SK-N-SH treated with all-trans-retinoic acid at 6 μM for 48 hours (cell line): Measurements from ENCODE around the gene FNDC3B.

Experiments
- ATAC-seq: fragments of 200-7000 bp; cut with Tn5 transposase; 3 replicates; pipeline ENCODE4 v1.9.1; 2020; ENCODE audit warnings: mild to moderate bottlenecking, moderate library complexity
- ARNTL ChIP-seq: fragments of 450-650 bp; formaldehyde crosslinking; IDR thresholded peaks from 2 replicates; pipeline ENCODE4 v1.5.0; 2020; ENCODE audit warnings: low read depth, mild to moderate bottlenecking, moderate library complexity, borderline replicate concordance
- BACH2 ChIP-seq: fragments of 250-450 bp; sonication (Bioruptor Pico); IDR thresholded peaks from 2 replicates; pipeline ENCODE4 v1.9.0; 2021; ENCODE audit warnings: mild to moderate bottlenecking, borderline replicate concordance
- CSDC2 ChIP-seq: fragments of 250-450 bp; sonication (Bioruptor Pico); IDR thresholded peaks from 2 replicates; pipeline ENCODE4 v1.5.0; 2020; ENCODE audit warnings: mild to moderate bottlenecking, moderate library complexity
- GLIS3 ChIP-seq: fragments of 250-450 bp; sonication (Bioruptor Pico); IDR thresholded peaks from 2 replicates; pipeline ENCODE4 v1.5.0; 2020; ENCODE audit warnings: mild to moderate bottlenecking, moderate library complexity
- ISL1 ChIP-seq: fragments of 250-450 bp; sonication (Bioruptor Pico); IDR thresholded peaks from 2 replicates; pipeline ENCODE4 v2.1.2; 2022; ENCODE audit warnings: mild to moderate bottlenecking, moderate library complexity
- OSR1 ChIP-seq: fragments of 250-450 bp; sonication (Bioruptor Pico); IDR thresholded peaks from 2 replicates; pipeline ENCODE4 v1.8.0; 2022; ENCODE audit warnings: moderate library complexity, mild to moderate bottlenecking, inconsistent platforms
- PPARA ChIP-seq: fragments of 250-450 bp; sonication (Bioruptor Pico); IDR thresholded peaks from 2 replicates; pipeline ENCODE4 v1.5.0; 2020; ENCODE audit warnings: mild to moderate bottlenecking, borderline replicate concordance
- RARB ChIP-seq: fragments of 250-450 bp; sonication (Bioruptor Pico); IDR thresholded peaks from 2 replicates; pipeline ENCODE4 v1.8.0; 2021; ENCODE audit warnings: mild to moderate bottlenecking, moderate library complexity
- SNAI2 ChIP-seq: fragments of 250-450 bp; sonication (Bioruptor Pico); IDR thresholded peaks from 2 replicates; pipeline ENCODE4 v1.5.0; 2020; ENCODE audit warnings: mild to moderate bottlenecking, moderate library complexity
- TCF4 ChIP-seq: fragments of 250-450 bp; sonication (Bioruptor Pico); IDR thresholded peaks from 2 replicates; pipeline ENCODE4 v1.8.0; 2021; ENCODE audit warnings: mild to moderate bottlenecking, moderate library complexity, borderline replicate concordance
- TOX ChIP-seq: fragments of 250-450 bp; sonication (Bioruptor Pico); IDR thresholded peaks from 2 replicates; pipeline ENCODE4 v1.8.0; 2021; ENCODE audit warnings: mild to moderate bottlenecking, moderate library complexity, borderline replicate concordance
- ZC3H10 ChIP-seq: fragments of 250-450 bp; sonication (Bioruptor Pico); IDR thresholded peaks from 2 replicates; pipeline ENCODE4 v1.5.1; 2021; ENCODE audit warnings: mild to moderate bottlenecking, moderate library complexity
- ZFP3 ChIP-seq: fragments of 250-450 bp; sonication (Bioruptor Pico); IDR thresholded peaks from 2 replicates; pipeline ENCODE4 v1.5.0; 2020; ENCODE audit warnings: mild to moderate bottlenecking, moderate library complexity
- ZFP30 ChIP-seq: fragments of 450-650 bp; formaldehyde crosslinking; IDR thresholded peaks from 2 replicates; pipeline ENCODE4 v1.5.0; 2022; ENCODE audit warnings: mild to moderate bottlenecking, moderate library complexity
- ZNF70 ChIP-seq: fragments of 450-650 bp; formaldehyde crosslinking; IDR thresholded peaks from 2 replicates; pipeline ENCODE4 v1.5.0; 2020; ENCODE audit warnings: mild to moderate bottlenecking, moderate library complexity
- ZNF8 ChIP-seq: fragments of 450-650 bp; formaldehyde crosslinking; IDR thresholded peaks from 2 replicates; pipeline ENCODE4 v1.5.0; 2020; ENCODE audit warnings: mild to moderate bottlenecking, moderate library complexity
- TF ChIP-seq, protein P1 (sequence below): fragments of 250-450 bp; sonication (Bioruptor Pico); IDR thresholded peaks from 2 replicates; pipeline ENCODE4 v1.8.0; 2020; ENCODE audit warnings: mild to moderate bottlenecking, moderate library complexity, borderline replicate concordance
- TF ChIP-seq, protein P2 (sequence below): fragments of 250-450 bp; sonication (Bioruptor Pico); IDR thresholded peaks from 2 replicates; pipeline ENCODE4 v1.8.0; 2021; ENCODE audit warnings: low read depth, mild to moderate bottlenecking, moderate library complexity, borderline replicate concordance
- TF ChIP-seq, protein P3 (sequence below): fragments of 250-450 bp; sonication (Bioruptor Pico); IDR thresholded peaks from 2 replicates; pipeline ENCODE4 v1.5.1; 2020; ENCODE audit warnings: low read depth, mild to moderate bottlenecking, moderate library complexity
- TF ChIP-seq, protein P4 (sequence below): fragments of 250-450 bp; sonication (Bioruptor Pico); IDR thresholded peaks from 2 replicates; pipeline ENCODE4 v1.5.0; 2020; ENCODE audit warnings: mild to moderate bottlenecking, moderate library complexity
- TF ChIP-seq, protein P5 (sequence below): fragments of 250-450 bp; sonication (Bioruptor Pico); IDR thresholded peaks from 2 replicates; pipeline ENCODE4 v1.5.1; 2021; ENCODE audit warnings: mild to moderate bottlenecking, moderate library complexity

FNDC3B gene

DNA sequence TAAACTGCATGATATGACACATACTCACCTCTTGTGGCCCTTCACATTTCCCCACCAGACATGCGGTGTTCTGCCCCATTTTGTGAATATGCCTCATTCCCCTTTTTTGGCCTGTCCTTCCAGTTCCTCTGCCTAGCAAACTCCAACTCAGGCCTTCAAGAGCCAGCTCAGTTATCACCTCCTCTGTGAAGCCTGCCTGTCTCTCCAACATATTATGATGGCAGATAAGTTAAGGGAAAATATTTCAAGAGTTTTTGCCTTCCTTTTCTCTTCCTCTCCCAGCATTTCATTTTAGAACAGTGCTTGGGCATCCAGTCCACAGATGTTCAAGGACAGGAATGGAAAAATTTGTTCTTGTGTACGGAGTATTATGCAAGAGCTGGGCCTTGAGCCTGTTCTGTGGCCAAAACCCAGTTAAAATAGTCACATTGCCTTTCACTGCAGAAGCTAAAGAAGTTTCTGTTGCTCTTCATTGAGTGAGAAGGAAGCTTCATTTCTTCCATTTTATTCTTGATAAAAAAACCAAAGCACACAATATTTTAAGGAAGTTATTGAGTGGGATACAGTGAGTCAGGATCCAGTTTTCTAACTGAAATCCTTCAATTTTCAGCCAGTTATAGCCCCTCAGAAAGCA is 216.8 kb downstream of the FNDC3B start:
- no peak for TF ChIP-seq TOX (CRISPR knock-in tag)
- no peak for TF ChIP-seq ARNTL (CRISPR knock-in tag)
- 0 out of 2 replicates have a peak, but pooled peaks have one; percentile 31 for TF ChIP-seq ZFP3
- no peak for TF ChIP-seq ZNF70 (CRISPR knock-in tag)
- TF ChIP-seq, all 23 proteins: peak for 1
- no peak for ATAC-seq

DNA sequence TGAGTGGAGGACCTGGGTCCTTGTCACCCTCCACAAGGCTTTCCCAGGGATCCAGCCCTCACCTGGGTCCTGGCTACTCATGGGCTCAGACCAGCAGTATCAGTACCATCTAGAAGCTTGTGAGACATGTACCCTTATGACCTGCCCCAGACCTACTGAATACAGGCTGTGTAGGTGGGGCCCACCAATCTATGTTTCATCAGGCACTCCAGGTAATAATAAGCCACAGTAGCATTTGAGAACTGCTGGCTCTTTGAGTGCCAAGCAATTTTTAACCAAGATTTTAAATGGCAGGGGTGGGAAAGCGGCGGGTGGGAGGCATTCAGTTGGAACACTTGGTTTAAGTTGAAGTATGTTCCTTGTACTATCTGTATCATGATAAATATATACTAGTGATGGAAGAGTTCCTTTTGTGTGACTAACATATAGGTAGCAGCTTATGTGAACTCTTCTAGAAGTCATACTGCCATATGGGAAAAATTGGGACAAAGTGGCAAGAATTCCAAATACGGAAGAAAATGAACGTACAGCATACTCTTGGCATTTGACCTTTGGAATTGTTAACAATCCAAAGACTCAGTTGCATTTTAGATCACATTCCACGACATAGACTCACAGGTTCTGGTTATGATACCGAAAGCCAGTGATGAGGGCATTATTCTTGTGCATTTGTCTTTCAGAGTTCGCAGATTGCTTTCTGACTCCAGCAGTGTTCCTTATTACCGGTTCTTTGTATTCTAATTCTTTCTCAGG is 218.4 kb downstream of the FNDC3B start:
- no peak for TF ChIP-seq ZC3H10 (CRISPR knock-in tag)
- no peak for TF ChIP-seq OSR1
- TF ChIP-seq, protein P1, sequence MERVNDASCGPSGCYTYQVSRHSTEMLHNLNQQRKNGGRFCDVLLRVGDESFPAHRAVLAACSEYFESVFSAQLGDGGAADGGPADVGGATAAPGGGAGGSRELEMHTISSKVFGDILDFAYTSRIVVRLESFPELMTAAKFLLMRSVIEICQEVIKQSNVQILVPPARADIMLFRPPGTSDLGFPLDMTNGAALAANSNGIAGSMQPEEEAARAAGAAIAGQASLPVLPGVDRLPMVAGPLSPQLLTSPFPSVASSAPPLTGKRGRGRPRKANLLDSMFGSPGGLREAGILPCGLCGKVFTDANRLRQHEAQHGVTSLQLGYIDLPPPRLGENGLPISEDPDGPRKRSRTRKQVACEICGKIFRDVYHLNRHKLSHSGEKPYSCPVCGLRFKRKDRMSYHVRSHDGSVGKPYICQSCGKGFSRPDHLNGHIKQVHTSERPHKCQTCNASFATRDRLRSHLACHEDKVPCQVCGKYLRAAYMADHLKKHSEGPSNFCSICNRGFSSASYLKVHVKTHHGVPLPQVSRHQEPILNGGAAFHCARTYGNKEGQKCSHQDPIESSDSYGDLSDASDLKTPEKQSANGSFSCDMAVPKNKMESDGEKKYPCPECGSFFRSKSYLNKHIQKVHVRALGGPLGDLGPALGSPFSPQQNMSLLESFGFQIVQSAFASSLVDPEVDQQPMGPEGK (CRISPR knock-in tag), result no peak
- TF ChIP-seq, protein P2, sequence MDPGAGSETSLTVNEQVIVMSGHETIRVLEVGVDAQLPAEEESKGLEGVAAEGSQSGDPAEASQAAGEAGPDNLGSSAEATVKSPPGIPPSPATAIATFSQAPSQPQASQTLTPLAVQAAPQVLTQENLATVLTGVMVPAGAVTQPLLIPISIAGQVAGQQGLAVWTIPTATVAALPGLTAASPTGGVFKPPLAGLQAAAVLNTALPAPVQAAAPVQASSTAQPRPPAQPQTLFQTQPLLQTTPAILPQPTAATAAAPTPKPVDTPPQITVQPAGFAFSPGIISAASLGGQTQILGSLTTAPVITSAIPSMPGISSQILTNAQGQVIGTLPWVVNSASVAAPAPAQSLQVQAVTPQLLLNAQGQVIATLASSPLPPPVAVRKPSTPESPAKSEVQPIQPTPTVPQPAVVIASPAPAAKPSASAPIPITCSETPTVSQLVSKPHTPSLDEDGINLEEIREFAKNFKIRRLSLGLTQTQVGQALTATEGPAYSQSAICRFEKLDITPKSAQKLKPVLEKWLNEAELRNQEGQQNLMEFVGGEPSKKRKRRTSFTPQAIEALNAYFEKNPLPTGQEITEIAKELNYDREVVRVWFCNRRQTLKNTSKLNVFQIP, result no peak
- no peak for TF ChIP-seq RARB (CRISPR knock-in tag)
- TF ChIP-seq ISL1, result no peak
- no peak for TF ChIP-seq GLIS3 (CRISPR knock-in tag)
- TF ChIP-seq, protein P3, sequence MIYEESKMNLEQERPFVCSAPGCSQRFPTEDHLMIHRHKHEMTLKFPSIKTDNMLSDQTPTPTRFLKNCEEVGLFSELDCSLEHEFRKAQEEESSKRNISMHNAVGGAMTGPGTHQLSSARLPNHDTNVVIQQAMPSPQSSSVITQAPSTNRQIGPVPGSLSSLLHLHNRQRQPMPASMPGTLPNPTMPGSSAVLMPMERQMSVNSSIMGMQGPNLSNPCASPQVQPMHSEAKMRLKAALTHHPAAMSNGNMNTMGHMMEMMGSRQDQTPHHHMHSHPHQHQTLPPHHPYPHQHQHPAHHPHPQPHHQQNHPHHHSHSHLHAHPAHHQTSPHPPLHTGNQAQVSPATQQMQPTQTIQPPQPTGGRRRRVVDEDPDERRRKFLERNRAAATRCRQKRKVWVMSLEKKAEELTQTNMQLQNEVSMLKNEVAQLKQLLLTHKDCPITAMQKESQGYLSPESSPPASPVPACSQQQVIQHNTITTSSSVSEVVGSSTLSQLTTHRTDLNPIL, result no peak
- no peak for TF ChIP-seq ZNF70 (CRISPR knock-in tag)
- no peak for TF ChIP-seq ZFP30 (CRISPR knock-in tag)
- TF ChIP-seq ZFP3, result no peak
- no peak for TF ChIP-seq CSDC2 (CRISPR knock-in tag)
- no peak for TF ChIP-seq TOX (CRISPR knock-in tag)
- no peak for TF ChIP-seq PPARA (CRISPR knock-in tag)
- TF ChIP-seq, protein P4, sequence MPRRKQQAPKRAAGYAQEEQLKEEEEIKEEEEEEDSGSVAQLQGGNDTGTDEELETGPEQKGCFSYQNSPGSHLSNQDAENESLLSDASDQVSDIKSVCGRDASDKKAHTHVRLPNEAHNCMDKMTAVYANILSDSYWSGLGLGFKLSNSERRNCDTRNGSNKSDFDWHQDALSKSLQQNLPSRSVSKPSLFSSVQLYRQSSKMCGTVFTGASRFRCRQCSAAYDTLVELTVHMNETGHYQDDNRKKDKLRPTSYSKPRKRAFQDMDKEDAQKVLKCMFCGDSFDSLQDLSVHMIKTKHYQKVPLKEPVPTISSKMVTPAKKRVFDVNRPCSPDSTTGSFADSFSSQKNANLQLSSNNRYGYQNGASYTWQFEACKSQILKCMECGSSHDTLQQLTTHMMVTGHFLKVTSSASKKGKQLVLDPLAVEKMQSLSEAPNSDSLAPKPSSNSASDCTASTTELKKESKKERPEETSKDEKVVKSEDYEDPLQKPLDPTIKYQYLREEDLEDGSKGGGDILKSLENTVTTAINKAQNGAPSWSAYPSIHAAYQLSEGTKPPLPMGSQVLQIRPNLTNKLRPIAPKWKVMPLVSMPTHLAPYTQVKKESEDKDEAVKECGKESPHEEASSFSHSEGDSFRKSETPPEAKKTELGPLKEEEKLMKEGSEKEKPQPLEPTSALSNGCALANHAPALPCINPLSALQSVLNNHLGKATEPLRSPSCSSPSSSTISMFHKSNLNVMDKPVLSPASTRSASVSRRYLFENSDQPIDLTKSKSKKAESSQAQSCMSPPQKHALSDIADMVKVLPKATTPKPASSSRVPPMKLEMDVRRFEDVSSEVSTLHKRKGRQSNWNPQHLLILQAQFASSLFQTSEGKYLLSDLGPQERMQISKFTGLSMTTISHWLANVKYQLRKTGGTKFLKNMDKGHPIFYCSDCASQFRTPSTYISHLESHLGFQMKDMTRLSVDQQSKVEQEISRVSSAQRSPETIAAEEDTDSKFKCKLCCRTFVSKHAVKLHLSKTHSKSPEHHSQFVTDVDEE (CRISPR knock-in tag), result no peak
- TF ChIP-seq, protein P5, sequence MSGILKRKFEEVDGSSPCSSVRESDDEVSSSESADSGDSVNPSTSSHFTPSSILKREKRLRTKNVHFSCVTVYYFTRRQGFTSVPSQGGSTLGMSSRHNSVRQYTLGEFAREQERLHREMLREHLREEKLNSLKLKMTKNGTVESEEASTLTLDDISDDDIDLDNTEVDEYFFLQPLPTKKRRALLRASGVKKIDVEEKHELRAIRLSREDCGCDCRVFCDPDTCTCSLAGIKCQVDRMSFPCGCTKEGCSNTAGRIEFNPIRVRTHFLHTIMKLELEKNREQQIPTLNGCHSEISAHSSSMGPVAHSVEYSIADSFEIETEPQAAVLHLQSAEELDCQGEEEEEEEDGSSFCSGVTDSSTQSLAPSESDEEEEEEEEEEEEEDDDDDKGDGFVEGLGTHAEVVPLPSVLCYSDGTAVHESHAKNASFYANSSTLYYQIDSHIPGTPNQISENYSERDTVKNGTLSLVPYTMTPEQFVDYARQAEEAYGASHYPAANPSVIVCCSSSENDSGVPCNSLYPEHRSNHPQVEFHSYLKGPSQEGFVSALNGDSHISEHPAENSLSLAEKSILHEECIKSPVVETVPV (CRISPR knock-in tag), result no peak
- TF ChIP-seq ARNTL (CRISPR knock-in tag), result no peak
- ATAC-seq, result peak; percentile 31; the same call in 2 of the 3 replicates

DNA sequence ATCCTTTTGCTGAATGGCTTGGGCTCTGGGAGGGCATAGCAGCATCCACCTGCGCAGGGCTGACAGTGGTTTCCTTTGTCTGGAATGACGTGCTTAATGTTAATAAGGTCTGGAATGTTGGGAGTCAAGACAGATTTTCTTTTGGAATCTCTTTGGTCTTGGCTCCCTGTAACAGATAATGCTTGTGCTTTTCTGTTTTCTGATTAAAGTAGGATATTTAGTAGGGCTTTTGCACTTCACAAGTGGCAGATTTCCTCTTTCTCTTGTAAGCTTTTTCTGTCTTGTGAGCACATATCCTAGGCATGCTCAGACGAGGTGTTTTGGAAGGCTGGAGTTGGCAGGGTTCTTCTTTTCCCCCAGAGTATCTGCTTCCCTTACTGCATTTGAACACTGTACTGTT is 219.2 kb downstream of the FNDC3B start:
- peak; percentile 65 for ATAC-seq
- TF ChIP-seq, protein P2, result no peak
- TF ChIP-seq BACH2 (CRISPR knock-in tag) (no peak), GLIS3 (CRISPR knock-in tag) (no peak), ZNF8 (no peak), TCF4 (CRISPR knock-in tag) (no peak), ZC3H10 (CRISPR knock-in tag) (no peak), ARNTL (CRISPR knock-in tag) (no peak), ZFP30 (CRISPR knock-in tag) (no peak), SNAI2 (no peak), ZNF70 (CRISPR knock-in tag) (no peak)
- TF ChIP-seq, protein P3, result no peak
- TF ChIP-seq, protein P5 (CRISPR knock-in tag), result no peak
